ENCODE results near the gene ARMS2.
A peak's percentile ranks its signal among the peaks of the same experiment; 100 is the strongest.

ARMS2 gene

DNA sequence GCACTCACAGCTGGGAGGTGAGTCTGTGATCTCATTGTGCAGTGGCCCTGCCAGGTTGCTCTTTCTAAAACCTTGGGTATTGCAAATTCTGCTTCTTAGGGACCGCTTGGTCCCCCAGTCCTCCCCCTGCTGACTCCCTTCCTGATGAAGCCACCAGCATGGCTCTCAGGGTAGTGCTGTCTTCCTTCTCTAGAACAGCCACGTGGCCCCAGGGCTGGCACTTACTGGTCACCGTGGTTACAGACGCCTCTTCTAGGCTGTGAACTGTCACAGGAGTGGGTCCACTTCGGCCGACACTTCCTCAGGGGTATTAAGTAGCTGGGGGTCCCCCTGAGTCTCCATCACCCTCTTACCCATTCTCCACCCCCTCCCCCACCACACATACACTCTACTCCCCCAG, 4.2 kb downstream of the ARMS2 start:
- Histone ChIP-seq H3K27ac (ENCODE audit: poor library complexity, severe bottlenecking) (no peak overlapping the region), H3K4me3 (ENCODE audit: severe bottlenecking) (no peak overlapping the region), H3K36me3 (ENCODE audit: low read depth) (peaks cover under 1% of the 10 kb centered on the region; the same call in 1 of the 2 replicates), H3K9me3 (ENCODE audit: severe bottlenecking) (no peaks in the 10 kb centered on the region), H3K4me1 (ENCODE audit: insufficient read depth, poor library complexity, severe bottlenecking) (peaks cover 3% of the 10 kb centered on the region), H3K27me3 (ENCODE audit: insufficient read depth, poor library complexity, severe bottlenecking) (no peaks in the 10 kb centered on the region)
- TF ChIP-seq, protein P1, sequence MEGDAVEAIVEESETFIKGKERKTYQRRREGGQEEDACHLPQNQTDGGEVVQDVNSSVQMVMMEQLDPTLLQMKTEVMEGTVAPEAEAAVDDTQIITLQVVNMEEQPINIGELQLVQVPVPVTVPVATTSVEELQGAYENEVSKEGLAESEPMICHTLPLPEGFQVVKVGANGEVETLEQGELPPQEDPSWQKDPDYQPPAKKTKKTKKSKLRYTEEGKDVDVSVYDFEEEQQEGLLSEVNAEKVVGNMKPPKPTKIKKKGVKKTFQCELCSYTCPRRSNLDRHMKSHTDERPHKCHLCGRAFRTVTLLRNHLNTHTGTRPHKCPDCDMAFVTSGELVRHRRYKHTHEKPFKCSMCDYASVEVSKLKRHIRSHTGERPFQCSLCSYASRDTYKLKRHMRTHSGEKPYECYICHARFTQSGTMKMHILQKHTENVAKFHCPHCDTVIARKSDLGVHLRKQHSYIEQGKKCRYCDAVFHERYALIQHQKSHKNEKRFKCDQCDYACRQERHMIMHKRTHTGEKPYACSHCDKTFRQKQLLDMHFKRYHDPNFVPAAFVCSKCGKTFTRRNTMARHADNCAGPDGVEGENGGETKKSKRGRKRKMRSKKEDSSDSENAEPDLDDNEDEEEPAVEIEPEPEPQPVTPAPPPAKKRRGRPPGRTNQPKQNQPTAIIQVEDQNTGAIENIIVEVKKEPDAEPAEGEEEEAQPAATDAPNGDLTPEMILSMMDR (IDR thresholded peaks at IDR 0.05; ENCODE audit: poor library complexity, severe bottlenecking), result no peak
- no peak for DNase-seq (ENCODE audit: low spot score)
- no peak for ATAC-seq (ENCODE audit: low read depth)

DNA sequence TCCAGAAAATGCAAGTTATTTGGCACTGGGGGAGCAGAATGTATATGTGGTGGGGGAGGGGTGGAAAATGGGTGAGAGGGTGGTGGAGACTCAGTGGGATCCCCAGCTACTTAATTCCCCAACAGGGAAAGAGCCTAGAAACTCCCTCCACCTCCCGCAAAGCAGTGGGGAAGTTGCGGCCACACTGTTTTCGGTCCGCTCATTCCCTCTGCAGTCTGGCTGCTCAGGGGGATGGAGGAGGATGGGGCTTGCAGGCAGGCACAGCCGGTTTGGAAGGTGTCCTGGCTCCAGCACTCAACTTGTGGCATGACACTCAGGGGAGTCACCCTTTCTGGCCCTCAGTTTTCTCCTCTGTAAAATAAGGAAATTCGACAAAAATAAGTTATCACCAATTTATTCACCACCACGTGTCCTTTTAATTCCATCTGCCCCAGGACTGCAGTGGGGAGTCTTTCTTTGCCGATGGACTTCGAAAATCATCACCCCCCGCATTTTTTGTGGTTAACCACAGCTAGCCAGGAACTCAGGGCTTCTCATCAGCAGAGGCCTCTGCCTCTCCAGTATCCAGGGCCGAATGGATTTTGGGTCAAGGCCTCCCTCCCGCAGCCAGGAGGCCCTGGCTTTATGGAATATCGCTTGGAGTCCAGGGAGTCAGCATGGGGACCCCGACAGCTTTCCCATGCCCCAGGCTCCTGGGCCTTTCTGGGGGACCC, 5.3 kb downstream of the ARMS2 start:
- DNase-seq (ENCODE audit: low spot score), result no peak
- Histone ChIP-seq H3K36me3 (ENCODE audit: low read depth) (peaks cover 8% of the 10 kb centered on the region), H3K9me3 (ENCODE audit: severe bottlenecking) (no peaks in the 10 kb centered on the region), H3K4me3 (ENCODE audit: severe bottlenecking) (no peak overlapping the region), H3K27ac (ENCODE audit: poor library complexity, severe bottlenecking) (no peak overlapping the region), H3K27me3 (ENCODE audit: insufficient read depth, poor library complexity, severe bottlenecking) (no peaks in the 10 kb centered on the region), H3K4me1 (ENCODE audit: insufficient read depth, poor library complexity, severe bottlenecking) (peaks cover 5% of the 10 kb centered on the region)
- TF ChIP-seq, protein P1 (IDR thresholded peaks at IDR 0.05; ENCODE audit: poor library complexity, severe bottlenecking), result no peak
- no peak for ATAC-seq (ENCODE audit: low read depth)

DNA sequence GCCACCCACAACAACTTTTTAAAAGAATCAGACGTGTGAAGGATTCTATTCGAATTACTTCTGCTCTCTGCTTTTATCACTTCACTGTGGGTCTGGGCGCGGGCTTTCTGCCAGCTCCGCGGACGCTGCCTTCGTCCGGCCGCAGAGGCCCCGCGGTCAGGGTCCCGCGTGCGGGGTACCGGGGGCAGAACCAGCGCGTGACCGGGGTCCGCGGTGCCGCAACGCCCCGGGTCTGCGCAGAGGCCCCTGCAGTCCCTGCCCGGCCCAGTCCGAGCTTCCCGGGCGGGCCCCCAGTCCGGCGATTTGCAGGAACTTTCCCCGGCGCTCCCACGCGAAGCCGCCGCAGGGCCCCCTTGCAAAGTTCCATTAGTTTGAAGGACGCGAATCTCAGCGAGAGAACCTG, 6.4 kb downstream of the ARMS2 start:
- Histone ChIP-seq H3K27ac (ENCODE audit: poor library complexity, severe bottlenecking) (peak overlapping the region; percentile 50), H3K9me3 (ENCODE audit: severe bottlenecking) (no peaks in the 10 kb centered on the region), H3K4me3 (ENCODE audit: severe bottlenecking) (peak overlapping the region; percentile 92), H3K27me3 (ENCODE audit: insufficient read depth, poor library complexity, severe bottlenecking) (no peaks in the 10 kb centered on the region), H3K36me3 (ENCODE audit: low read depth) (peaks cover 16% of the 10 kb centered on the region), H3K4me1 (ENCODE audit: insufficient read depth, poor library complexity, severe bottlenecking) (peaks cover 5% of the 10 kb centered on the region)
- TF ChIP-seq, protein P1 (IDR thresholded peaks at IDR 0.05; ENCODE audit: poor library complexity, severe bottlenecking), result no peak
- DNase-seq (ENCODE audit: low spot score) (no peak), ATAC-seq (ENCODE audit: low read depth) (no peak)

DNA sequence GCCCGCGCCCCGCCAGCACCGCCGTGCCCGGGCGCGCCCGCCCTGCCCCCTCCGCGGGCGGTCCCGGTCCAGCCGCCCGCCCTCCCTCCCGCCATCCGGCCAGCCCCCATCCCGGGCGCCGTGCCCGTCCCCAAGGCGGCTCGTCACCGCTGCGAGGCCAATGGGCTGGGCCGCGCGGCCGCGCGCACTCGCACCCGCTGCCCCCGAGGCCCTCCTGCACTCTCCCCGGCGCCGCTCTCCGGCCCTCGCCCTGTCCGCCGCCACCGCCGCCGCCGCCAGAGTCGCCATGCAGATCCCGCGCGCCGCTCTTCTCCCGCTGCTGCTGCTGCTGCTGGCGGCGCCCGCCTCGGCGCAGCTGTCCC, 6.9 kb downstream of the ARMS2 start, which contains the start of gene HTRA1:
HTRA1 (plus strand) TSS at position 187 of the 362 bp plus-strand sequence; CDS start at position 287, 100 bp downstream.
- peaks cover 16% of the 10 kb centered on the region for H3K36me3 ChIP-seq (ENCODE audit: low read depth)
- TF ChIP-seq, protein P1 (IDR thresholded peaks at IDR 0.05; ENCODE audit: poor library complexity, severe bottlenecking), result no peak
- DNase-seq (ENCODE audit: low spot score) (no peak), ATAC-seq (ENCODE audit: low read depth) (peak; percentile 60)
- peak within 1 kb of the TSS; percentile 50 for H3K27ac ChIP-seq (ENCODE audit: poor library complexity, severe bottlenecking)
- H3K9me3 ChIP-seq (ENCODE audit: severe bottlenecking), result no peaks in the 10 kb centered on the region
- H3K4me3 ChIP-seq (ENCODE audit: severe bottlenecking), result peak within 1 kb of the TSS; percentile 92
- H3K27me3 ChIP-seq (ENCODE audit: insufficient read depth, poor library complexity, severe bottlenecking), result no peaks in the 10 kb centered on the region
- peaks cover 5% of the 10 kb centered on the region for H3K4me1 ChIP-seq (ENCODE audit: insufficient read depth, poor library complexity, severe bottlenecking)

Data from RWPE2 (cell line).